Activated T-cell treated with anti-CD3 and anti-CD28 coated beads, Interleukin-2, amount 50 U/mL, for 4 hours (primary cell): ENCODE measurements around the gene PIRT. TPM values are rescaled to one million over a fixed set of nuclear protein-coding genes. Genes with fewer than 3 reads are reported as not detected.
"Not testable (repeated sequence)": the region's sequence is repeated elsewhere in the genome, so short reads cannot be mapped to it uniquely, and the experiment has no call there.

Source experiments
- ATAC-seq, 2 donors: fragments of 200-7000 bp; cut with Tn5 transposase; one replicate each; pipeline ENCODE4 v1.10.0; 2021
- DNase-seq: peaks from one replicate; pipeline ENCODE4 v3.0.0-alpha.2; 2020
- H3K27me3 Mint-ChIP-seq: one replicate; pipeline ENCODE4 v1.8.0; 2021; ENCODE audit warnings: low read depth, mixed read lengths
- H3K36me3 Mint-ChIP-seq: one replicate; pipeline ENCODE4 v1.8.0; 2022; ENCODE audit warnings: mixed read lengths; ENCODE audit not compliant: insufficient read depth
- H3K4me1 Mint-ChIP-seq: one replicate; pipeline ENCODE4 v1.8.0; 2021; ENCODE audit warnings: low read depth, mixed read lengths
- H3K4me3 Mint-ChIP-seq: one replicate; pipeline ENCODE4 v1.8.0; 2021; ENCODE audit warnings: mild to moderate bottlenecking, moderate library complexity, mixed read lengths
- H3K9me3 Mint-ChIP-seq: one replicate; pipeline ENCODE4 v1.8.0; 2021; ENCODE audit warnings: mixed read lengths
- total RNA-seq, 3 donors: library from RNA; stranded (reverse); gene quantifications; one replicate each; pipeline ENCODE4 v1.2.1, GENCODE V29; 2021

Gene PIRT
- total RNA-seq: not detected

DNA sequence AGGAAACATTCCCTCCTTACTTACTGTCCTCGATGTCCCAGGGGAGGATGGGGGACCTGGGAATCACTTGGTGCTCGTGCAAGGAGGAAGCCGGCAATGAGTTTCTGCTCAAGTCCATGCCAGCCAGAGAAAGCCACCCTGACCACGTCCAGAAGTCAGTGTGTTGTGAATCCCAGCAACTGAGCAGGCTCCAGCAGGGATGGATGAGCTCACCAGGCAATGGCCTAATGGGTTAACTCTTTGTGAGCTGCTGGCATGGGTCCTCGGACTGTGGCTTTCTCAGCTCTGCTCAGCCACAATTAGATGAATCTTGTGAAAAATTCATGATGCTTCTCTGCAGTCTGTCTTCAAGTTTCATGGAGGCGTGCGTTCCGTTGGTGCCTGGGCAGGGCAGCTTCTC lies at the start of gene PIRT:
Gene PIRT, minus strand, starts transcription at position 167 of the 400 bp plus-strand sequence. CDS start 12,442 bp downstream, outside the sequence.
- H3K4me1 Mint-ChIP-seq: no peaks in the 10 kb centered on the region
- no peak within 1 kb of the TSS for H3K4me3 Mint-ChIP-seq
- H3K9me3 Mint-ChIP-seq: no peaks in the 10 kb centered on the region
- ATAC-seq (no peak), DNase-seq (no peak)
- peaks cover 3% of the 10 kb centered on the region for H3K27me3 Mint-ChIP-seq
- H3K36me3 Mint-ChIP-seq: no peaks in the 10 kb centered on the region

DNA sequence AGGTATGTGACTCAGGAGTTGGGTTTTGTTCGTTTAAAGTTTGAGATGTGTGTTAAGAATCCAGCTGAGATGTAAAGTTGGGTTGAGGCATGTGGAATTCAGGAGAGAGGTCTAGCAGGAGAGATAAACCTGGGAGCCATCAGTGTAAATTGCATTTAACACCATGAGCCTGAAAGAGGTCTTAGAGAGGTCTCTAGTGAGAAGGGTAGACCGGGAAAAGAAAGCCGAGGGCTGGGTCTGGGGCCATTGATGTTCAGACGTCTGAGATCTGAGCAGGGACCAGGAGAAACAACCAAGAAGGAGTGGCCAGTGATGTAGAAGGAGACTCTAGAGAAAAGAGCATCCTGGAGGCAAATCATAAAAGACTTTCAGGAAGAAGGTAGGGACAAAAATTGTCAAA lies 44.1 kb upstream of the PIRT start:
- peaks cover 3% of the 10 kb centered on the region for H3K9me3 Mint-ChIP-seq
- DNase-seq (no peak), ATAC-seq (no peak)
- H3K27me3 Mint-ChIP-seq: peaks cover 12% of the 10 kb centered on the region
- no peaks in the 10 kb centered on the region for H3K4me1 Mint-ChIP-seq
- H3K4me3 Mint-ChIP-seq: no peak overlapping the region
- no peaks in the 10 kb centered on the region for H3K36me3 Mint-ChIP-seq

DNA sequence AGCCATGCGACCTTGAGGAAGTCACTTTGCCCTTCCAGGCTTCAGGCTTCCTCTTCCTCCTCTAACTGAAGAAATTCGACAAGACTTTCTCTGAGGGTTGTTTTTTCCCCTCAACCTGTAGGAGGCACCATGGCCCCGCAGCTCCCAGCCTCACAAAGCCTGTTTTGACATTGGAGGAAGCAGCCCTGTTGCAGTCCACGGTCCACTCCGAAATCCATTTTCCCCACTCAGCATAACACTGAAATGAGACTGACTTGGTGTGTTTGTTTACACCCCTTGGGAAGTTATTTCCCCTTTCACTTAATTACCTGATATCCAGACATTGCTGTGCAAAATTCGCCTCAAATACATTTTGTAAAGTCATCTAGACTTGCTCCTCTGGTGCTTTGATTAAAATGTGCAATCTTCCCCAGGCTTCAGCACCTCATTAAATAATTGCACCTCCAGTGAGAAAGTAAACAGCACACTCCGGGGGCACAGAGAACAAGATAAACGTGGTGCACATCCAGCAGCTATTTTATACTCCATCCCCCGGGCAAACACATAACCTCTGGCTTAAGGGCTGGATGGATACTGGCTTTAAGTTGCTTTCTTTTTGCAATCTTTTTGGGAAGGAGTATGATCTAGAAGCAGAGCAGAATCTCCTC lies 41.4 kb upstream of the PIRT start:
- Mint-ChIP-seq H3K4me3 (no peak overlapping the region), H3K36me3 (no peaks in the 10 kb centered on the region), H3K27me3 (peaks cover 17% of the 10 kb centered on the region), H3K4me1 (no peaks in the 10 kb centered on the region), H3K9me3 (no peaks in the 10 kb centered on the region)
- ATAC-seq: no peak
- DNase-seq: no peak

DNA sequence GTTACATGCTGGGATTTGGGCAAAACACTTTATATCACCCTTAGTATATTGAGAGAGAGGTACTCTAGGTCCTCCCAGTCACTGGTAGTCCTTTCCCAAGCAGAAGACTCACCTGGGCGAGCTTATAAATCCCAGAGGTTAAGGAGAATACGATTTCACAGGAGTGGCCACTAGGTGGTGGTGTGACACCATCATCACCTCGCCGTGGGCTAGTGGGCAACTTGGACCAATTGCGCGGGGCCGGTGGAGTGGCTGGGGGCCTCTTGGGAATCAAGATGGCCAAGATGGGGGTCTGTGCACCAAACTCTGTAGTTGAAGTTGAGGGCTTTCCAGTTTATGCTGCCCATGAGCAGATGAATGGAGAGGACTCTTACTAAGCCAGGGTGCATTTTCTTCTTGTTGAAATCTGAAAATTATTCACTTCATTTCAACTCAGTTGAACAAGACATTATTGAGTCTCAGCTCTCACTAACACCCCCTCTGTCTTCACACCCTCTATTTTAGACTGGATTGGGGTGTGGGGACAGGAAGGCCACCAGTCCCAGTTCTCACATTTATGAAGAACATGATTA lies 38.2 kb upstream of the PIRT start:
- ATAC-seq (no peak), DNase-seq (peak; percentile 6)
- H3K9me3 Mint-ChIP-seq: no peaks in the 10 kb centered on the region
- no peaks in the 10 kb centered on the region for H3K36me3 Mint-ChIP-seq
- H3K27me3 Mint-ChIP-seq: peaks cover 21% of the 10 kb centered on the region
- H3K4me1 Mint-ChIP-seq: no peaks in the 10 kb centered on the region
- no peak overlapping the region for H3K4me3 Mint-ChIP-seq

DNA sequence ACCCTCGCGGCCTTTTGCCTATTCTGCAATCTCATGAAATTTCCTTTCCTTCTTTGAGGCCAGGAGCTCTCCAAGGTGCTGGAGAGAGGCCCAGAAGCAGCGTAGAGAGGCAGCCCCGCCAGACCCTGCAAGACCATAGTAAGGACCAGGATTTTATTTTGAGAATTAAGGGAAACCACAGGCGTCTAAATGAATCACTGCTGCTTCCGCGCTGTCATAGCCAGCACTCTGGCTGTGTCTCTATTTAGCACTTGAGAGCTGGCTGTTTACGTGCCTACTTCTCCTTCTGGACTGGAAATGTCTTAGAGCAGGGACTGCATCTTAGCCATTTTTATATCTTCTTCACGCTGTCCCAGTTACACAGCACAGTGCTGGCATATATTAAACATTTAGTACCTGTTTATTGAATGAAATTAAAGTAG lies 37.6 kb upstream of the PIRT start:
- Mint-ChIP-seq H3K4me1 (no peaks in the 10 kb centered on the region), H3K9me3 (no peaks in the 10 kb centered on the region), H3K4me3 (no peak overlapping the region), H3K36me3 (no peaks in the 10 kb centered on the region), H3K27me3 (peaks cover 21% of the 10 kb centered on the region)
- ATAC-seq (no peak), DNase-seq (no peak)

DNA sequence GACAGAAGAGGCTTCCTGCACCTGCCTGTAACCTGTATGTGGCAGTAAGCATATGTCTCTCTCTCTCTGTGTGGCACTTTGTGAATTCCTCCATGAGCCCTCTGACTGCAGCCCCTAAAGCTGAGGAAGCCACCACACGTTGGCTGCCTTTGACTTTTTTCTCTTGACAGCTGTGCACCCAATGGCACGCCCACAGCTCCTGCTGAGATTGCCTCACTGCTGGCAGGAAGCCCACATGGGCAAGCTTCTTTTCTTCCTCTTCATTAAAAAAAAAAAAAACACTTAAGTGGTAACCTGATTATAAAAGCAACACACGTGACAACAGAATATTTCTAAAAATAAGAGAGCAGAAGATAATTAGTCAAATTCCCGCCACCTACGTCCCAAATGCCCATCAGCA lies 34.0 kb upstream of the PIRT start:
- DNase-seq: no peak
- H3K36me3 Mint-ChIP-seq: no peaks in the 10 kb centered on the region
- H3K27me3 Mint-ChIP-seq: peaks cover 11% of the 10 kb centered on the region
- H3K4me1 Mint-ChIP-seq: no peaks in the 10 kb centered on the region
- H3K9me3 Mint-ChIP-seq: no peaks in the 10 kb centered on the region
- ATAC-seq: no peak
- no peak overlapping the region for H3K4me3 Mint-ChIP-seq

DNA sequence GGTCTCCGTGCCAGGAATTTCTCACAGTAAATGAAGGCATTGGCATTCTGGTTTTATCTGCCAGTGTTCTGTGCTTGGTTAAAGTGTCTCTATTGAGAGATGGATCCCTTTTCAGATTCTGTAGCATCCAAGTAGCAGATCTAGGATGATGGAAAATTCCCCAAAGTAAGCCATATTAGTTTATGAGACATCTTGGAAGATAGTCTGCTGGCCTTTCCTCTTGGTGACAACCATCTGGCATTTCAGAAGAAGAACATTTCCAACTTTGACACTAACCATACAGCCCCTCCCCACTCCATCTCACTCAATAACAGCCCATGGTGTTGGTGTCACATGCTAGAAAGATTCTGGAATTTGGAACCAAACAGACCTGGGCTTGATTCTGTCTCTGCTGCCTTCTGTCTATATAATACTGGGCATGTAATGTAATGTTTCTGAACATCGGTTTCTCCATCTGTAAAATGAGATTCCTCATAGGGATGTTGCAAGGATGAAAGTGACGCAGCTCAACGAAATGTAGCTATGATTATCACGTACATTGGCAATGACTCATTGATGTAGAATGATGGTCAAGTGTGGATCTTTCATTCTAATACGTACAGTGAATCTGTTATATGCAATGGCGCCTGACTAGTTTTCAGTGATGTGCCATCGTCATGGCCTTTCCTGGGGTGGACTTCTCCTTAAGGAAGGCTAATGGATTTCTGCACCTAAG lies 32.6 kb upstream of the PIRT start:
- Mint-ChIP-seq H3K36me3 (no peaks in the 10 kb centered on the region), H3K4me3 (no peak overlapping the region), H3K4me1 (no peaks in the 10 kb centered on the region), H3K9me3 (no peaks in the 10 kb centered on the region), H3K27me3 (peaks cover 6% of the 10 kb centered on the region)
- ATAC-seq (no peak), DNase-seq (no peak)

DNA sequence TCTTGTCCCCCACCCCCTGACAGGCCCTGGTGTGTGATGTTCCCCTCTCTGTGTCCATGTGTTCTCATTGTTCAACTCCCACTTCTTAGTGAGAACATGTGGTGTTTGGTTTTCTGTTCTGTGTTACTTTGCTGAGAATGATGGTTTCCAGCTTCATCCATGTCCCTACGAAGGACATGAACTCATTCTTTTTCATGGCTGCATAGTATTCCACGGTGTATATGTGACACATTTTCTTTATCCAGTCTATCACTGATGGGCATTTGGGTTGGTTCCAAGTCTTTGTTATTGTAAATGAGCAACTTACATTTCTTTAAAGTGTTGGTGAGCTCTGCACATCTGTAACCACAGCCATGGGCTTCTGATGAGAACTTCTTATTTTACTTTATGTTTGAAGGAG lies 30.9 kb upstream of the PIRT start:
- not testable (repeated sequence) for H3K4me1 Mint-ChIP-seq, ATAC-seq, H3K27me3 Mint-ChIP-seq, H3K36me3 Mint-ChIP-seq, H3K4me3 Mint-ChIP-seq, DNase-seq, H3K9me3 Mint-ChIP-seq

DNA sequence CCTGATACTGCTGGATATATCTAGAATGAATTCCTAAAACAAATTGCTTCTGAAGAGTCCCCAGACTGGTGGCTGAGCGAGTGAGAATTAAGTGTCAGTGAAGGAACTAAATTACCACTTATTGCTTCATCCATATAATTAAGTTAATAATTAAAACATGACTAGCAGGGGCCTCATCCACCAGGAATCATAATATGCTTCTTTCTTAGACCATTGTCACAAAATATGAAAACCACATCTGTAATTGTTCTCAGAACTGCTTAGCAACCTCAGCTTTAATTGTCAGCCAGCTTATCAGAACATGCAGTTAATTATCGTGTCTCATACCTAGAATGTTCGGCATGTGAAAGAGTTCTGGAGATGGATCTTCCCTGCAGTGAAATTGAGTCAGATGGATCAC lies 21.2 kb upstream of the PIRT start:
- H3K27me3 Mint-ChIP-seq: no peaks in the 10 kb centered on the region
- no peak overlapping the region for H3K4me3 Mint-ChIP-seq
- H3K36me3 Mint-ChIP-seq: no peaks in the 10 kb centered on the region
- no peaks in the 10 kb centered on the region for H3K9me3 Mint-ChIP-seq
- no peaks in the 10 kb centered on the region for H3K4me1 Mint-ChIP-seq
- ATAC-seq (no peak), DNase-seq (no peak)

DNA sequence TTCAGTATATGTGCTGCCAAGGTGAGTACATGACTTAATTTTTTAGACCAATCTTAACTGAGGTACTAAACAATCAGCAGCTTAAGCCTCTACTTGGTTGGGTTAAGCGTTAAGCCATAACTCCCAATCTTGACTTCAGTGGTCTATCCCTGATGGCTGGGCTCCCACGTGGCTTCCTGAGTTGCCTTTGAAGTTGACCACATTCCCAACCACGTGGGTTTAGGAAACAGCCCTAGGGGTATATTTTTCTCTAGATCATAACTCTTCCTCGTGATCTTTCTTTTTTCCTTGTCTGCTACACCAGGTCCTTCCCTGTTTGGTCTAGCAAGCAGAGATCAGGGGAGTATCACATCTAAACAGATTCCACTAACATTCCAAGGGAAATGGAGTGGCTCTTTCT lies 20.1 kb upstream of the PIRT start:
- Mint-ChIP-seq H3K9me3 (no peaks in the 10 kb centered on the region), H3K4me1 (no peaks in the 10 kb centered on the region), H3K4me3 (no peak overlapping the region), H3K36me3 (no peaks in the 10 kb centered on the region), H3K27me3 (no peaks in the 10 kb centered on the region)
- ATAC-seq (no peak), DNase-seq (no peak)

DNA sequence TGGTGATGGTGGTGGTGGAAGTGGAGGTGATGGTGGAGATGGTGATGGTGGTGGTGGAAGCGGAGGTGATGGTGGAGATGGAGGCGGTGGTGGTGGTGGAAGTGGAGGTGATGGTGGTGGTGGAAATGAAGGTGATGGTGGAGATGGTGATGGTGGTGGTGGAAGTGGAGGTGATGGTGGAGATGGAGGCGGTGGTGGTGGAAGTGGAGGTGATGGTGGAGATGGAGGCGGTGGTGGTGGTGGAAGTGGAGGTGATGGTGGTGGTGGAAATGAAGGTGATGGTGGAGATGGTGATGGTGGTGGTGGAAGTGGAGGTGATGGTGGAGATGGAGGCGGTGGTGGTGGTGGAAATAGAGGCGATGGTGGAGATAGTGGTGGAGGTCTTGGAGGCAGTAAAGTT lies 8.7 kb upstream of the PIRT start:
- H3K9me3 Mint-ChIP-seq, DNase-seq, H3K36me3 Mint-ChIP-seq, ATAC-seq, H3K4me3 Mint-ChIP-seq, H3K4me1 Mint-ChIP-seq: not testable (repeated sequence)
- H3K27me3 Mint-ChIP-seq: peaks cover 13% of the 10 kb centered on the region

DNA sequence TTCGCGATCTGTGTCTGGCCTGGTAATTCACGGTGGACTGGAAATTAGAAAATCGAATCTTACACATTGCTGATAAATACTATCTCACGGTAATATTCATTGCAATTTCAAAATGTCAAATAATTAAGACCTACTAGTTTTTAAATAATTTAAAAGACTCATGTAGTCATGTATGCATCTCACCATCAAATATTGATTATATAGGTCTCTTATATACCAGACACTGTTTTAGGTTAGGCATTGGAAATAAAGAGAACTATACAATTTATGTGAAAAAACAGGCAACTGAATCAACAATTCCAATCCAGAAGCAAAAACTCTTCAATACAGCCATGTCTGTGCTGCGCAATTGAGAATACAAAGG lies 7.5 kb upstream of the PIRT start:
- Mint-ChIP-seq H3K36me3 (no peaks in the 10 kb centered on the region), H3K4me3 (peak overlapping the region; percentile 80), H3K4me1 (peaks cover 9% of the 10 kb centered on the region), H3K27me3 (peaks cover 6% of the 10 kb centered on the region), H3K9me3 (no peaks in the 10 kb centered on the region)
- DNase-seq: no peak
- ATAC-seq: no peak

DNA sequence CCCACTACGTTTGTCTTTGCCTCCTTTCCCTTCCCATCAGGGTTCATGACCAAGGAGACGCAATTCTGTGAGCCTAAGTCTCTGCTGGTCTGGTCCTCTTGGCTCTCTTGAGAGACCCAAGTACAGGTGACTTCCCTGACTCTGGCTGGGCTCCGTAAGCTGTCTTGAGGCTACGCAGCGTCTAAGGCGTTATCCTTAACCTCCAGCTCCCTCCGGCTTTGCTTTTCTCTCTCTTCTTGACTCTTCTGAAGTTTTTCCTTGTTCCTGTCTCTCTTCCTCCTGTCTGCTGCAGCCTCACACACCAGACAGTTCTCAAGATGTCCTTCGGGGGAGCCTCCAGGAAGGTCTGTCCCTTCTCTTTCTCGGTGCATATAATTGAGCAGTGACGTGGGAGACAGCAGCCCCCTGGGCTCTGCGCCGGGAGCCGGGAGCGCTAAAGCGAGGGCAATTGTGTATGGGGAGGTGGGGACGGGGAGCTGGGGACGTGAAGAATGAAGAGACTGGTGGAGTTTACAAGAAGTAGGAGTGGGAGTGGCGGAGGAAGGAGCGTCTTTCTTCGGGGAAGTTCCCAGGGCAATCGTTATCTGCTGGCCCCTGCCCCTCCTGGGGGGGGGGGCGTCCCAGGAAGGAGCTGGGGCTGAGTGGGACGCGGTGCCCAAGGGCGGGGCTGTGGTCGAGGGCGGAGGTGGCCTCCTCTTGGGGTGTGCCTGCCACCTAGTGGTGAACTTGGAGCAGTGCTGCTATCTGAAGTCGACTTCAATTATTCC lies 6.9 kb upstream of the PIRT start:
- Mint-ChIP-seq H3K27me3 (peaks cover 6% of the 10 kb centered on the region), H3K9me3 (no peaks in the 10 kb centered on the region), H3K4me1 (peaks cover 9% of the 10 kb centered on the region), H3K4me3 (peak overlapping the region; percentile 80), H3K36me3 (no peaks in the 10 kb centered on the region)
- peak; percentile 71 for DNase-seq
- peak; percentile 93 to 94 for ATAC-seq

DNA sequence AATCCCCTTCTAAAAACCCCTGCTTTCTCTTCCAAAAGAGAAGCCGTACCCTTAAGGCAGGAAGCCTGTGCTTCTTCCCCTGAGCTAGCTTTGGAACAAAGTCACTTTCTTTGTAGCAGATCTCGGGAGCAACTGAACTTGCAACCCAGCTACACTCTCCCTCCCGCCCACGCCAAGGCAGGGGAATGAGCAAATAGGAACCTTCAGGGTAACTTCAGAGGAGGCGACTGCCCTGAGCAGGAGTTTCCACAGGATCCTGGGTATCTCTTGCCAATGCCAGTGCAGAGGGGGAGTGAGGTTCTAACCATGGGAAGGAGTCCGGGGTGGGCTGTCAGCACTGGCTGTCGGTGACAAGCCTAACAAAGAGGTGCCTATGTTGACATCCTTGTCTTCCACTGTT lies 5.9 kb upstream of the PIRT start:
- DNase-seq (no peak), ATAC-seq (no peak)
- Mint-ChIP-seq H3K9me3 (no peaks in the 10 kb centered on the region), H3K27me3 (peaks cover 2% of the 10 kb centered on the region), H3K4me1 (peaks cover 9% of the 10 kb centered on the region), H3K36me3 (no peaks in the 10 kb centered on the region), H3K4me3 (no peak overlapping the region)
